Measurements from ENCODE around the gene RHD. TPM values are rescaled to one million over a fixed set of nuclear protein-coding genes. Genes with fewer than 3 reads are reported as not detected.
A peak's percentile ranks its signal among the peaks of the same experiment; 100 is the strongest.

RHD gene
- total and polyA plus RNA-seq, 10 of the 15 experiments (the other 5 are each of a cell fraction or from before 2014, with no cell fraction given) = 0.02 to 0.34 (median 0.18) TPM; not detected in 6

- no peak for TF ChIP-seq REST (IDR thresholded peaks at IDR 0.05; ENCODE audit: low read depth, low read length)
- no peak for TF ChIP-seq WRNIP1 (IDR thresholded peaks at IDR 0.05; ENCODE audit: borderline replicate concordance, low read depth, low read length)
Measured at GRCh38 chr1:25238046-25238445, 34.3 kb upstream of the RHD start (continued).

- no peak for FAIRE-seq
- 1% methylated on average over 39 of the region's 41 CpGs for WGBS (ENCODE audit: insufficient coverage, insufficient replicate concordance, low lambda C conversion rate, missing lambda C conversion rate)
- TSS peak; percentile 72 for BruUV-seq (replicated peaks)
- TF ChIP-seq EGR1 (IDR thresholded peaks at IDR 0.05; ENCODE audit: borderline replicate concordance in 1 of 2, low read depth in 2 of 2, low read length in 2 of 2) = no peak
- TF ChIP-seq BACH1 (IDR thresholded peaks at IDR 0.05; ENCODE audit: borderline replicate concordance) = peak; percentile 83; the same call in 1 of the 2 replicates
- peak; percentile 86 for TF ChIP-seq GABPA (IDR thresholded peaks at IDR 0.05; ENCODE audit: low read depth)
- no peak for TF ChIP-seq RBBP5 (conservative IDR thresholded peaks at IDR 0.05)
- no peak for TF ChIP-seq RFX5 (IDR thresholded peaks at IDR 0.05; ENCODE audit: low read depth, low read length)
- peak; percentile 91 for TF ChIP-seq GATAD2B (conservative IDR thresholded peaks at IDR 0.05; ENCODE audit: low read depth)
- no peak for TF ChIP-seq KDM1A (IDR thresholded peaks at IDR 0.05; ENCODE audit: borderline replicate concordance)
- TF ChIP-seq CHD2 (IDR thresholded peaks at IDR 0.05; ENCODE audit: borderline replicate concordance, low read depth, low read length) = peak; percentile 65; the same call in 1 of the 2 replicates
- TF ChIP-seq ATF3 (IDR thresholded peaks at IDR 0.05; ENCODE audit: borderline replicate concordance, extremely low read depth, low read depth, low read length) = no peak
- TF ChIP-seq CHD4 (IDR thresholded peaks at IDR 0.05) = no peak
- TF ChIP-seq NKRF (conservative IDR thresholded peaks at IDR 0.05) = peak; percentile 60; the same call in 1 of the 2 replicates
- no peak; the same call in 1 of the 2 replicates for TF ChIP-seq ZNF384 (IDR thresholded peaks at IDR 0.05; ENCODE audit: borderline replicate concordance, low read depth, low read length)
- TF ChIP-seq POLR2A (IDR thresholded peaks at IDR 0.05; ENCODE audit: low read depth, low read length) = peak; percentile 83
Measured at GRCh38 chr1:25239681-25240541, 32.4 kb upstream of the RHD start.

More at GRCh38 chr1:25239681-25240541, 32.4 kb upstream of the RHD start:
- ChIA-PET SMC1A (ENCODE audit: uncharacterized antibody, unreplicated experiment) (interaction anchor here (0.7 to 1.1 kb wide), 6 partner anchors 9 to 391 kb away, joined by 3 to 5 read pairs (median 4); no protein-coding TSS in a partner anchor), POLR2A (interaction anchor here (0.6 to 1.8 kb wide), 9 partner anchors 8 to 616 kb away, joined by 3 to 6 read pairs (median 4); partner anchors contain the start of genes MACO1 and MTFR1L), CTCF (interaction anchor here (0.5 to 1.5 kb wide), 8 partner anchors 8 to 507 kb away, joined by 3 to 4 read pairs (median 3); no protein-coding TSS in a partner anchor), RAD21 (ENCODE audit: unreplicated experiment) (interaction anchor here (1.0 to 1.9 kb wide), 5 partner anchors 8 to 310 kb away, joined by 3 to 5 read pairs (median 3); partner anchors contain the start of genes RUNX3, SYF2 and TMEM50A)
- Histone ChIP-seq H4K20me1 (ENCODE audit: control insufficient read depth, insufficient read depth) (no peaks in the 10 kb centered on the region; the same call in 1 of the 2 replicates), H3K4me2 (ENCODE audit: control insufficient read depth, insufficient read depth) (peak overlapping the region; percentile 89), H3K27me3 (replicated peaks in 1 of 2; ENCODE audit: control insufficient read depth in 2 of 2, insufficient read depth in 2 of 2, low read length in 1 of 2) (no peaks in the 10 kb centered on the region), H3K27ac (ENCODE audit: control insufficient read depth, insufficient read depth) (peak overlapping the region; percentile 88), H3K36me3 (ENCODE audit: control insufficient read depth in 2 of 2, insufficient read depth in 2 of 2, low read length in 1 of 2) (peaks cover 0 to 25% of the 10 kb centered on the region in 2 experiments; a peak in 3 of 4 replicates), H2AFZ (ENCODE audit: control insufficient read depth, low read depth, low read length) (peak overlapping the region; percentile 86), H3K4me1 (ENCODE audit: control insufficient read depth, insufficient read depth, low read length) (peaks cover 22% of the 10 kb centered on the region), H3K4me3 (peak overlapping the region; percentile 55), H3K9ac (ENCODE audit: control insufficient read depth, insufficient read depth, low read length) (peak overlapping the region; percentile 70), H3K79me2 (ENCODE audit: control insufficient read depth, insufficient read depth, low read length) (peaks cover 25% of the 10 kb centered on the region), H3K9me3 (replicated peaks; ENCODE audit: control insufficient read depth, insufficient read depth, low read length) (no peaks in the 10 kb centered on the region)
- intact Hi-C loops (cut with micrococcal nuclease; ENCODE audit: unreplicated experiment) (loop anchor here (10.0 kb wide), 1 partner anchor 565 kb away; the partner anchor contains the start of gene SELENON), in situ Hi-C loops (cut with MboI) (loop anchor here (5.0 to 25.0 kb wide), 2 partner anchors 572 to 1453 kb away; partner anchors contain the start of genes LYPLA2 and PITHD1)
- ATAC-seq (peak; percentile 88), DNase-seq (ENCODE audit: low read depth, low spot score) (peak; percentile 93)
